ENCODE results near the gene PARD6G. TPM values are rescaled to one million over a fixed set of nuclear protein-coding genes. Genes with fewer than 3 reads are reported as not detected.
"Not testable (repeated sequence)": the region's sequence is repeated elsewhere in the genome, so short reads cannot be mapped to it uniquely, and the experiment has no call there.

Gene PARD6G
- polyA plus RNA-seq, 1 of the 3 experiments (the other 2 are of a cell fraction), result 4.3 TPM

DNA sequence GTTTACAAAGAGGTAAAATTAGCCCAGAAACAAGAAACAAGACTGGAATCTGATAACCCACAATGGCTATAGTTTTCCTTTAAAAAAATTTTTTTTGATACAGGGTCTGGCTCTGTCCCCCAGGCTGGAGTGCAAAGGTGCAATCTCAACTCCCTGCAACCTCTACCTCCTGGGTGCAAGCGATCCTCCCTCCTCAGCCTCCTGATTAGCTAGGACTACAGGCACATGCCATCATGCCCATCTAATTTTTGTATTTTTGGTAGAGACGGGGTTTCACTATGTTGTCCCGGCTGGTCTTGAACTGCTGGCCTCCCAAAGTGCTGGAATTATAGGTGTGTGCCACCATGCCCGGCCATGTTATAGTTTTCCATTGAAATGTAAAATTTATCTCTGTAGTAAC lies 12.3 kb upstream of the PARD6G start (continued):
- TF ChIP-seq TAF1 (IDR thresholded peaks at IDR 0.05; ENCODE audit: borderline replicate concordance, low read depth, low read length), result no peak

DNA sequence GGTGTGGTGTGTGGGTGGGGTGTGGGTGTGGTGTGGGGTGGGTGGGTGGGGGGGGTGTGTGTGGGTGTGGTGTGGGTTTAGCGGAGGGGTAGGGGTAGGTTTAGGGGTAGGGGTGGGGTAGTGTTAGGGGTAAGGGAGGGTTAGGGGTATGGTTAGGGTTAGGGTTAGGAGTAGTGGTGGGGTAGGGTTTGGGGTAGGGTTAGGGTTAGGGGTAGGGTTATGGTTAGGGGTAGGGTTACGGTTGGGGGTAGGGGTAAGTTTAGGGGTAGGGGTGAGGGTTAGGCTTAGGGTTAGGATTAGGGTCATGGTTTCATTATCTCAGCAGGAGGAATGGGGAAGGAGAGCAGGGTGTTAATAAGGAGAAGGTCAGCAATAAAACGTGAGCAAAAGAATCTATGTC lies 11.3 kb upstream of the PARD6G start:
- H3K9me2 ChIP-seq, result no peaks in the 10 kb centered on the region
- H3K36me3 ChIP-seq (replicated peaks in 1 of 2; ENCODE audit: control insufficient read depth in 1 of 2, insufficient read depth in 2 of 2, low read length in 1 of 2), result no peaks in the 10 kb centered on the region
- H3K79me2 ChIP-seq (ENCODE audit: insufficient read depth), result no peaks in the 10 kb centered on the region
- H2AFZ ChIP-seq (ENCODE audit: low read depth), result no peak overlapping the region
- H3K9ac ChIP-seq, result no peak overlapping the region
- H3K27me3 ChIP-seq (ENCODE audit: insufficient read depth), result no peaks in the 10 kb centered on the region
- H3K4me1 ChIP-seq (ENCODE audit: control insufficient read depth in 1 of 2, insufficient read depth in 2 of 2, low read depth in 1 of 2, low read length in 1 of 2), result no peaks in the 10 kb centered on the region
- TF ChIP-seq GABPA (IDR thresholded peaks at IDR 0.05; ENCODE audit: low read depth) (no peak), MEF2A (IDR thresholded peaks at IDR 0.05; ENCODE audit: borderline replicate concordance, low read depth) (no peak), RCOR1 (IDR thresholded peaks at IDR 0.05; ENCODE audit: low read length) (no peak), YY1 (IDR thresholded peaks at IDR 0.05; ENCODE audit: low read depth) (no peak)
- TF ChIP-seq, protein P1, sequence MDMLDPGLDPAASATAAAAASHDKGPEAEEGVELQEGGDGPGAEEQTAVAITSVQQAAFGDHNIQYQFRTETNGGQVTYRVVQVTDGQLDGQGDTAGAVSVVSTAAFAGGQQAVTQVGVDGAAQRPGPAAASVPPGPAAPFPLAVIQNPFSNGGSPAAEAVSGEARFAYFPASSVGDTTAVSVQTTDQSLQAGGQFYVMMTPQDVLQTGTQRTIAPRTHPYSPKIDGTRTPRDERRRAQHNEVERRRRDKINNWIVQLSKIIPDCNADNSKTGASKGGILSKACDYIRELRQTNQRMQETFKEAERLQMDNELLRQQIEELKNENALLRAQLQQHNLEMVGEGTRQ (IDR thresholded peaks at IDR 0.05; ENCODE audit: borderline replicate concordance, low read depth, low read length), result no peak
- no peaks in the 10 kb centered on the region for H3K9me3 ChIP-seq
- no peaks in the 10 kb centered on the region for H3F3A ChIP-seq (replicated peaks; ENCODE audit: insufficient read depth)
- no peak overlapping the region for H3K4me2 ChIP-seq
- WGBS (ENCODE audit: low lambda C conversion rate), result 46% methylated on average over 2 of the region's 3 CpGs
- ChIA-PET CTCF (interaction anchor here (0.6 to 12.0 kb wide), 7 partner anchors 50 to 114 kb away, joined by 3 to 152 read pairs (median 3); no protein-coding TSS in a partner anchor), POLR2A (no interaction called here)
- no peak overlapping the region for H3K27ac ChIP-seq (ENCODE audit: low read depth in 2 of 2, low read length in 1 of 2)
- no peak for DNase-seq
- no peaks in the 10 kb centered on the region for H4K20me1 ChIP-seq (ENCODE audit: insufficient read depth)
- H3K4me3 ChIP-seq (ENCODE audit: low read depth in 2 of 2, low read length in 1 of 2), result no peak overlapping the region

DNA sequence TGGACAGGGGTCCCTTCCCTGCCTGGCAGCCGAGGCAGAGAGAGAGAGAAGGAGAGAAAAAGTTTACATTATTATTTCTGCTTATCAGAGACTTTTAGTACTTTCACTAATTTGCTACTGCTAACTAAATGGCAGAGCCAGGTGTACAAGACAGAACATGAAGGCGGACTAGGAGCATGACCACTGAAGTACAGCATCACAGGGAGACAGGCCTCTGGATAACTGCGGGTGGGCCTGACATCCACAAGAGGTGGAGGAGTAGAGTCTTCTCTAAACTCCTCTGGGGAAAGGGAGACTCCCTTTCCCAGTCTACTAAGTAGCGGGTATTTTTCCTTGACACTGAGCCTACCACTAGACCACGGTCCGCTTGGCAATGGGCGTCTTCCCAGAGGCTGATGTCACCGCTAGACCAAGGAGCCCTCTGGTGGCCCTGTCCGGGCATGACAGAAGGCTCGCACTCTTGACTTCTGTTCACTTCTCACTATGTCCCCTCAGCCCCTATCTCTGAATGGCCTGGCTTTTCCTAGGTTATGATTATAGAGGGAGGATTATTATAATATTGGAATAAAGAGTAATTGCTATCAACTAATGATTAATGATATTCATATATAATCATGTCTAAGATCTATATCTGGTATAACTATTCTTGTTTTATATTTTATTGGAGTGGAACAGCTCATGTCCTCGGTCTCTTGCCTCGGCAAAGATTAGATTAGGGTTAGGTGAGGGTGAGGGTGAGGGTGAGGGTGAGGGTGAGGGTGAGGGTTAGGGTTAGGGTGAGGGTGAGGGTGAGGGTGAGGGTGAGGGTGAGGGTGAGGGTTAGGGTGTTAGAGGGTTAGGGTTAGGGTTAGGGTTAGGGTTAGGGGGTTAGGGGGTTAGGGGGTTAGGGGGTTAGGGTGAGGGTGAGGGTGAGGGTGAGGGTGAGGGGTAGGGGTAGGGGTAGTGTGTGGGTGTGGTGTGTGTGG lies 10.5 kb upstream of the PARD6G start:
- H2AFZ ChIP-seq (ENCODE audit: low read depth); H3F3A ChIP-seq (replicated peaks; ENCODE audit: insufficient read depth); POLR2A ChIA-PET; H4K20me1 ChIP-seq (ENCODE audit: insufficient read depth); H3K79me2 ChIP-seq (ENCODE audit: insufficient read depth); H3K9me2 ChIP-seq; H3K9me3 ChIP-seq; H3K4me1 ChIP-seq (ENCODE audit: control insufficient read depth in 1 of 2, insufficient read depth in 2 of 2, low read depth in 1 of 2, low read length in 1 of 2); H3K4me2 ChIP-seq; H3K4me3 ChIP-seq (ENCODE audit: low read depth in 2 of 2, low read length in 1 of 2); H3K9ac ChIP-seq; H3K27me3 ChIP-seq (ENCODE audit: insufficient read depth); H3K36me3 ChIP-seq (replicated peaks in 1 of 2; ENCODE audit: control insufficient read depth in 1 of 2, insufficient read depth in 2 of 2, low read length in 1 of 2); H3K27ac ChIP-seq (ENCODE audit: low read depth in 2 of 2, low read length in 1 of 2): not testable (repeated sequence)
- peak; percentile 51 for DNase-seq
- CTCF ChIA-PET, result interaction anchor here (0.6 to 12.0 kb wide), 10 partner anchors 13 to 113 kb away, joined by 3 to 152 read pairs (median 3); no protein-coding TSS in a partner anchor
- 36% methylated on average over 10 of the region's 12 CpGs for WGBS (ENCODE audit: low lambda C conversion rate)
- TF ChIP-seq, protein P2, sequence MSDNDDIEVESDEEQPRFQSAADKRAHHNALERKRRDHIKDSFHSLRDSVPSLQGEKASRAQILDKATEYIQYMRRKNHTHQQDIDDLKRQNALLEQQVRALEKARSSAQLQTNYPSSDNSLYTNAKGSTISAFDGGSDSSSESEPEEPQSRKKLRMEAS (IDR thresholded peaks at IDR 0.05; ENCODE audit: low read depth), result 0 out of 2 replicates have a peak, but pooled peaks have one; percentile 20
- TF ChIP-seq, protein P3, sequence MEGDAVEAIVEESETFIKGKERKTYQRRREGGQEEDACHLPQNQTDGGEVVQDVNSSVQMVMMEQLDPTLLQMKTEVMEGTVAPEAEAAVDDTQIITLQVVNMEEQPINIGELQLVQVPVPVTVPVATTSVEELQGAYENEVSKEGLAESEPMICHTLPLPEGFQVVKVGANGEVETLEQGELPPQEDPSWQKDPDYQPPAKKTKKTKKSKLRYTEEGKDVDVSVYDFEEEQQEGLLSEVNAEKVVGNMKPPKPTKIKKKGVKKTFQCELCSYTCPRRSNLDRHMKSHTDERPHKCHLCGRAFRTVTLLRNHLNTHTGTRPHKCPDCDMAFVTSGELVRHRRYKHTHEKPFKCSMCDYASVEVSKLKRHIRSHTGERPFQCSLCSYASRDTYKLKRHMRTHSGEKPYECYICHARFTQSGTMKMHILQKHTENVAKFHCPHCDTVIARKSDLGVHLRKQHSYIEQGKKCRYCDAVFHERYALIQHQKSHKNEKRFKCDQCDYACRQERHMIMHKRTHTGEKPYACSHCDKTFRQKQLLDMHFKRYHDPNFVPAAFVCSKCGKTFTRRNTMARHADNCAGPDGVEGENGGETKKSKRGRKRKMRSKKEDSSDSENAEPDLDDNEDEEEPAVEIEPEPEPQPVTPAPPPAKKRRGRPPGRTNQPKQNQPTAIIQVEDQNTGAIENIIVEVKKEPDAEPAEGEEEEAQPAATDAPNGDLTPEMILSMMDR (IDR thresholded peaks at IDR 0.05), result peak; percentile 79
- TF ChIP-seq RAD21 (IDR thresholded peaks at IDR 0.05; ENCODE audit: low read length), result peak; percentile 85
- 0 out of 2 replicates have a peak, but pooled peaks have one; percentile 9 for TF ChIP-seq NRF1 (IDR thresholded peaks at IDR 0.05; ENCODE audit: low read depth, low read length)
- peak; percentile 95 for TF ChIP-seq SMC3 (IDR thresholded peaks at IDR 0.05; ENCODE audit: low read depth, low read length)

Data from SK-N-SH (cell line).